Mucosa of rectum (tissue), 2 donors: Measurements from ENCODE around the gene ZNF573.
"Not testable (repeated sequence)": the region's sequence is repeated elsewhere in the genome, so short reads cannot be mapped to it uniquely, and the experiment has no call there.

Experiments used
- H3K27ac ChIP-seq, 2 donors: one replicate each; pipeline ENCODE4 v1.7.0; 2013; ENCODE audit warnings: inconsistent platforms in 2 of 2, low read depth in 2 of 2, low read length in 2 of 2
- H3K27me3 ChIP-seq, 2 donors: one replicate each; pipeline ENCODE4 v1.7.0; 2013; ENCODE audit warnings: low read length in 2 of 2; ENCODE audit not compliant: control insufficient read depth in 2 of 2, insufficient read depth in 2 of 2
- H3K36me3 ChIP-seq, 2 donors: one replicate each; pipeline ENCODE4 v1.7.0; 2013; ENCODE audit warnings: low read length in 2 of 2; ENCODE audit not compliant: control insufficient read depth in 2 of 2, insufficient read depth in 2 of 2
- H3K4me1 ChIP-seq, 2 donors: one replicate each; pipeline ENCODE4 v1.7.0; 2013; ENCODE audit warnings: low read length in 2 of 2, mild to moderate bottlenecking in 1 of 2; ENCODE audit not compliant: control insufficient read depth in 2 of 2, insufficient read depth in 2 of 2
- H3K4me3 ChIP-seq, 2 donors: one replicate each; pipeline ENCODE4 v1.7.0; 2013; ENCODE audit warnings: low read length in 2 of 2
- H3K9ac ChIP-seq, 2 donors: one replicate each; pipeline ENCODE4 v1.7.0; 2013; ENCODE audit warnings: low read length in 2 of 2, low read depth in 1 of 2, mild to moderate bottlenecking in 1 of 2
- H3K9me3 ChIP-seq, 2 donors: one replicate each; pipeline ENCODE4 v1.7.0; 2013; ENCODE audit warnings: low read length in 2 of 2; ENCODE audit not compliant: control insufficient read depth in 2 of 2
- donor health status: healthy.
- donor health status: Normal muscosa, but diverticular disease.

ZNF573 gene

GRCh38 chr19:37779127-37780005, at the start of gene ZNF573:
ZNF573 (minus strand) TSS chr19:37779586; CDS start chr19:37773729, 5,857 bp downstream.
- Histone ChIP-seq H3K9ac (peak within 1 kb of the TSS; percentile 81 to 98), H3K9me3 (peaks cover 0 to 2% of the 10 kb centered on the region in 2 donors), H3K36me3 (no peaks in the 10 kb centered on the region), H3K4me1 (peaks cover 4% of the 10 kb centered on the region in 2 donors), H3K27ac (peak within 1 kb of the TSS; percentile 81 to 91), H3K27me3 (no peaks in the 10 kb centered on the region), H3K4me3 (peak within 1 kb of the TSS; percentile 90 to 94)

GRCh38 chr19:37817180-37817981, 38.0 kb upstream of the ZNF573 start:
- Histone ChIP-seq H3K9ac (peak overlapping the region; percentile 34 to 56), H3K9me3 (peaks cover 0 to 3% of the 10 kb centered on the region in 2 donors), H3K4me1 (peaks cover 0 to 3% of the 10 kb centered on the region in 2 donors), H3K36me3 (peaks cover 0 to 2% of the 10 kb centered on the region in 2 donors), H3K27ac (no peak overlapping the region), H3K4me3 (peak overlapping the region; percentile 61 to 78), H3K27me3 (no peaks in the 10 kb centered on the region)

- H3K9me3 ChIP-seq, H3K36me3 ChIP-seq, H3K27me3 ChIP-seq, H3K4me1 ChIP-seq, H3K27ac ChIP-seq, H3K9ac ChIP-seq, H3K4me3 ChIP-seq: not testable (repeated sequence)
Measured at GRCh38 chr19:37815611-37816010, 36.2 kb upstream of the ZNF573 start.

GRCh38 chr19:37813340-37813739, 34.0 kb upstream of the ZNF573 start:
- Histone ChIP-seq H3K36me3 (no peaks in the 10 kb centered on the region), H3K9me3 (peaks cover 3% of the 10 kb centered on the region in 2 donors), H3K27ac (no peak overlapping the region)

DNA sequence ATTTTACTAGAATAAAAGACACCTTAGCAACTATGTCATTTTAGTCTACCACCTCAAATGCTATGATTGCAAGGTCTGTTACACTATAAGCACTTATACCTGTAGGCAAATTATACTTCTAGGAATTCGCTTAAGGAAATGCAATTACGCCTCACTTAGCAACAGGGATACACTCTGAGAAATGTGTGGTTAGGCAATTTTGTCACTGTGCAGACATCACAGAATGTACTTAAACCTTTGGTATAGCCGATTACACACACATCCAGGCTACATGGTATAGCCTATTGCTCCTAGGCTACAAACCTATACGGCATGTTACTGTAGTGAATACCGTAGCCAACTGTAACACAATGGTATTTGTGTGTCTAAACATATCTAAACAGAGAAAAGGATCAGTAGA, 30.0 kb upstream of the ZNF573 start:
- H3K27ac ChIP-seq, result no peak overlapping the region
- no peaks in the 10 kb centered on the region for H3K4me1 ChIP-seq
- H3K9me3 ChIP-seq, result peaks cover 12 to 16% of the 10 kb centered on the region in 2 donors
- H3K27me3 ChIP-seq, result no peaks in the 10 kb centered on the region
- no peaks in the 10 kb centered on the region for H3K36me3 ChIP-seq
- H3K9ac ChIP-seq, result no peak overlapping the region
- peak overlapping the region in 1 of 2 donors; percentile 20 for H3K4me3 ChIP-seq

More at GRCh38 chr19:37813340-37813739, 34.0 kb upstream of the ZNF573 start:
- Histone ChIP-seq H3K27me3 (no peaks in the 10 kb centered on the region), H3K4me1 (peaks cover 0 to 3% of the 10 kb centered on the region in 2 donors), H3K4me3 (no peak overlapping the region), H3K9ac (no peak overlapping the region)

DNA sequence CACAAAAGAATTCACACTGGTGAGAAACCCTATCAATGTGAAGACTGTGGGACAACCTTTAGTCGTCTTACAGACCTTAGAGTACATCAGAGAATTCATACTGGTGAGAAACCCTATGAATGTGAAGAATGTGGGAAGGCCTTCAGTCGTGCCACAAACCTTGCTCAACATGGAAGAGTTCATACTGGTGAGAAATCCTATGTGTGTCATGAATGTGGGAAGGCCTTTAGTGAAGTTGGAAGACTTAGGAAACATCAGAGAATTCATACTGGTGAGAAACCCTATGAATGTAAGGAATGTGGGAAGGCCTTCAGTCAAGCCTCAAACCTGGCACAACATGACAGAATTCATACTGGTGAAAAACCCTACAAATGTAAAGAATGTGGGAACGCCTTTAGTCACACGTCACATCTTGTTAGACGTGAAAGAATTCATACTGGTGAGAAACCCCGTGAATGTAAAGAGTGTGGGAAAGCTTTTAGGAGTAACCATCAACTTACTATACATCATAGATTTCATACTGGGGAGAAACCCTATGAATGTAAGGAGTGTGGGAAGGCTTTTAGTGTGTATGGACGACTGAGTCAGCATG, 24.0 kb upstream of the ZNF573 start:
- H3K9ac ChIP-seq, result no peak overlapping the region
- no peak overlapping the region for H3K27ac ChIP-seq
- no peaks in the 10 kb centered on the region for H3K27me3 ChIP-seq
- H3K9me3 ChIP-seq, result peaks cover 33 to 40% of the 10 kb centered on the region in 2 donors
- no peak overlapping the region for H3K4me3 ChIP-seq
- H3K36me3 ChIP-seq, result no peaks in the 10 kb centered on the region
- H3K4me1 ChIP-seq, result no peaks in the 10 kb centered on the region

DNA sequence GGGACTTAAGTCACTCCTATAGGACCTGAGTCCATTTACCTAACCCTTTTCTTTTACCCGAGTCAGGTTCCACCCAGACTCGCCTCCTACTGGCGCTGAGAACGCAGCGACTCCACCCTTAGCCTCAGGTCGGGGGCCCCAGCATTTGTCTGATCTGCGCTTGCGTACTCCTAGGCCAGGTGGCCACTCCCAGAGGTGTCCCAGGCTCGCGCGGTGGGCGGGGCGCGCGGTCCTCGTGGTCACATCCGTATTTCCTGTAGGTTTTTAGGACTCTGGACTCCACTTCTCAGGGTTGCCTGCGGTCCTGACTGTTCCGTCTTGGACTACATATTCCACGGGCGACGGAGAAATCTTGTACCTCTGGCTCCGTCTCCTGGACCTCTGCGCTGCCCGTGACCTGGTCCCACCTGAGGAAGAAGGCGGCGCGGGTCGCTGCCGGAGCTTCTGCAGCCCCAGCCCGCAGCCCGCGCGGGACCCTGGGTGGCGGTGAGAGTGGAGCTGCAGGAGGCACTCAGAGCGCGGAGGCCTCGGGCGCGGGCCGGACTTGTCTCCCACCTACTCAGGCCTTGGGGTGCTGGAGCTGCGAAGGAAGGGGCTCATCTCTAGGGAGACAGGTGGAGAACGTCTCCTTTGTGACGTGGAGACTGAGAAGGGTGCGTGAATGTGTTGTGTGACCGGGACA, 11.0 kb upstream of the ZNF573 start:
- Histone ChIP-seq H3K4me1 (no peaks in the 10 kb centered on the region), H3K4me3 (no peak overlapping the region), H3K27me3 (no peaks in the 10 kb centered on the region), H3K9me3 (peaks cover 4 to 22% of the 10 kb centered on the region in 2 donors), H3K27ac (no peak overlapping the region), H3K9ac (no peak overlapping the region), H3K36me3 (no peaks in the 10 kb centered on the region)

DNA sequence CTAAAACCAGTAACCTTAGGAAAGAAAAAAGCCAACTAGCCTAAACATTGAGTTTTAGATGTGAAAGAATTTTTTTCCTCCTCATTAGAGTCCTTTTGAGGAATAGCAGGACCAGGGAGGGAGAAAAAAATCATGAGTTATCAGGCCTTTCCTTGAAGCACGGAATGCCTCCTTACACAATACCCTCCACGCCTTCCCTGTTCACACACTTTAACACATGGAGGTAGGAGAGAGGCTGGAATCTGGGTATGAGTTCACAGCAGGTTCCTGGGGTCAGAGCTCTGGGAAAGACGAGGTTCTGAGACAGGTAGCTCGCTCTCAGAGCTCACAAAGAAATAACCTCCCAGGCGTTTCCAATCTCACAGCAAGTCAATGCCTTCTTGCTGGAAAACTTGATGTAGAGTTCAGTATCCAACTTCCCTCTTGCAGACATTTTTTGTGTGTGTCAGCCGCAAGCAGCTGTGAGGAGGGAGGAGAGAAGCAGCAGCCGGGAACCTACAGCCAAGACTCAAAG, 716 bp downstream of the ZNF573 start:
- Histone ChIP-seq H3K9me3 (peaks cover 0 to 2% of the 10 kb centered on the region in 2 donors), H3K4me3 (peak overlapping the region; percentile 90 to 94), H3K9ac (peak overlapping the region; percentile 81 to 98), H3K27ac (peak overlapping the region; percentile 81 to 91), H3K4me1 (peaks cover 4% of the 10 kb centered on the region in 2 donors), H3K27me3 (no peaks in the 10 kb centered on the region), H3K36me3 (no peaks in the 10 kb centered on the region)

DNA sequence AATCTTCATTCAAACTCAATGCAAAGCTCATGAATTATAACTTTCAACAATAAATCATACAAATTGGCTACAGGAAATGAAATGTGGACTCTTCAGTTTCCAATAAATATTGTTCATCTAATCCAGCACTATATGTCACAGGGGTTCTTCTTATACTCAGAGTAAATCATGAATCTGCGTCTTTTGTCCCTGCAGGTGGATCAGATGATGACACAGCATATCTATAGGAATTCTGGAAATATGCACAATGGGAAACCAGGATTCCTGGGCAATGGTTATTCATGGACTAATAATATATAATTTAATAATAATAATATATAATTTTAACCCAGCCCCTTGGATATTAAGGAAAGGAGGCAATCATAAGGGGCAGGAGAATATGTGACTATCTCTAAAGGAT, 8.4 kb downstream of the ZNF573 start:
- H3K9ac ChIP-seq, result no peak overlapping the region
- peaks cover 9 to 28% of the 10 kb centered on the region in 2 donors for H3K36me3 ChIP-seq
- H3K4me1 ChIP-seq, result no peaks in the 10 kb centered on the region
- no peak overlapping the region for H3K27ac ChIP-seq
- H3K9me3 ChIP-seq, result no peaks in the 10 kb centered on the region
- H3K27me3 ChIP-seq, result no peaks in the 10 kb centered on the region
- no peak overlapping the region for H3K4me3 ChIP-seq
